Stimulated activated naive B cell treated with anti-CD40 and anti-IgM and Interleukin-4, amounts not matched to agents 10 μg/mL and 1 μg/mL and 100 μg/mL, for 72 hours (primary cell): Measurements from ENCODE around the gene TRIM8.

Source experiments
- ATAC-seq, 2 donors: fragments of 150-1000 bp; cut with Tn5 transposase; replicated peaks; 2 replicates each; pipeline ENCODE4 v1.10.0; 2021; ENCODE audit warnings: moderate library complexity in 1 of 2
- DNase-seq: peaks from one replicate; pipeline ENCODE4 v3.0.0; 2021
- H3K27ac Mint-ChIP-seq: one replicate; pipeline ENCODE4 v1.8.0; 2022; ENCODE audit warnings: mild to moderate bottlenecking, mixed read lengths
- H3K27me3 Mint-ChIP-seq, 2 donors: one replicate each; pipeline ENCODE4 v1.8.0; 2022; ENCODE audit warnings: mixed read lengths in 2 of 2
- H3K36me3 Mint-ChIP-seq, 2 donors: one replicate each; pipeline ENCODE4 v1.8.0; 2022; ENCODE audit warnings: mixed read lengths in 2 of 2, mild to moderate bottlenecking in 1 of 2
- H3K4me1 Mint-ChIP-seq, 2 donors: one replicate each; pipeline ENCODE4 v1.8.0; 2022; ENCODE audit warnings: mixed read lengths in 2 of 2, mild to moderate bottlenecking in 1 of 2
- H3K4me3 Mint-ChIP-seq, 2 donors: one replicate each; pipeline ENCODE4 v1.8.0; 2022; ENCODE audit warnings: mild to moderate bottlenecking in 2 of 2, mixed read lengths in 2 of 2, moderate library complexity in 1 of 2
- H3K9me3 Mint-ChIP-seq, 2 donors: one replicate each; pipeline ENCODE4 v1.8.0; 2022; ENCODE audit warnings: mixed read lengths in 2 of 2, mild to moderate bottlenecking in 1 of 2

The TRIM8 gene

GRCh38 chr10:102647443-102648268 lies 3.4 kb downstream of the TRIM8 start:
- no peak for DNase-seq
- Mint-ChIP-seq H3K27ac (peak overlapping the region; percentile 73), H3K27me3 (no peaks in the 10 kb centered on the region), H3K36me3 (peaks cover 22 to 37% of the 10 kb centered on the region in 2 donors), H3K9me3 (no peaks in the 10 kb centered on the region), H3K4me3 (peak overlapping the region; percentile 89 to 95), H3K4me1 (peaks cover 63 to 75% of the 10 kb centered on the region in 2 donors)
- ATAC-seq: no peak

GRCh38 chr10:102648269-102648888 lies 4.1 kb downstream of the TRIM8 start:
- no peaks in the 10 kb centered on the region for H3K27me3 Mint-ChIP-seq
- peak overlapping the region; percentile 75 to 89 for H3K4me3 Mint-ChIP-seq
- no peaks in the 10 kb centered on the region for H3K9me3 Mint-ChIP-seq
- peaks cover 71 to 82% of the 10 kb centered on the region in 2 donors for H3K4me1 Mint-ChIP-seq
- H3K36me3 Mint-ChIP-seq: peaks cover 30 to 44% of the 10 kb centered on the region in 2 donors
- peak overlapping the region; percentile 42 for H3K27ac Mint-ChIP-seq
- no peak for DNase-seq
- no peak for ATAC-seq

- Mint-ChIP-seq H3K9me3 (no peaks in the 10 kb centered on the region), H3K36me3 (peaks cover 36 to 49% of the 10 kb centered on the region in 2 donors), H3K27ac (peak overlapping the region; percentile 66), H3K27me3 (no peaks in the 10 kb centered on the region), H3K4me1 (peaks cover 74 to 89% of the 10 kb centered on the region in 2 donors), H3K4me3 (peak overlapping the region; percentile 75 to 89)
- DNase-seq (no peak), ATAC-seq (no peak)
Observed at GRCh38 chr10:102648889-102649796, 4.9 kb downstream of the TRIM8 start.

- no peaks in the 10 kb centered on the region for H3K27me3 Mint-ChIP-seq
- DNase-seq (no peak), ATAC-seq (no peak)
- H3K27ac Mint-ChIP-seq: peak overlapping the region; percentile 96
- no peaks in the 10 kb centered on the region for H3K9me3 Mint-ChIP-seq
- peaks cover 43 to 54% of the 10 kb centered on the region in 2 donors for H3K36me3 Mint-ChIP-seq
- peaks cover 77 to 98% of the 10 kb centered on the region in 2 donors for H3K4me1 Mint-ChIP-seq
- peak overlapping the region; percentile 81 to 82 for H3K4me3 Mint-ChIP-seq
Observed at GRCh38 chr10:102649797-102650654, 5.7 kb downstream of the TRIM8 start.

- Mint-ChIP-seq H3K36me3 (peaks cover 43 to 60% of the 10 kb centered on the region in 2 donors), H3K4me3 (peak overlapping the region; percentile 81 to 82), H3K9me3 (no peaks in the 10 kb centered on the region), H3K4me1 (peaks cover 76 to 94% of the 10 kb centered on the region in 2 donors), H3K27ac (peak overlapping the region; percentile 96), H3K27me3 (no peaks in the 10 kb centered on the region)
- no peak for DNase-seq
- ATAC-seq: peak; percentile 15 to 23
Observed at GRCh38 chr10:102650655-102651454, 6.6 kb downstream of the TRIM8 start.

- Mint-ChIP-seq H3K27ac (peak overlapping the region; percentile 96), H3K4me3 (peak overlapping the region; percentile 81 to 82), H3K27me3 (no peaks in the 10 kb centered on the region), H3K36me3 (peaks cover 36 to 60% of the 10 kb centered on the region in 2 donors), H3K4me1 (peaks cover 68 to 86% of the 10 kb centered on the region in 2 donors), H3K9me3 (no peaks in the 10 kb centered on the region)
- peak; percentile 4 to 10 for ATAC-seq
- DNase-seq: no peak
Observed at GRCh38 chr10:102651455-102652169, 7.3 kb downstream of the TRIM8 start.

- H3K4me3 Mint-ChIP-seq: peak overlapping the region; percentile 81 to 82
- H3K27ac Mint-ChIP-seq: peak overlapping the region; percentile 96
- ATAC-seq (peak; percentile 71 to 76), DNase-seq (no peak)
- H3K9me3 Mint-ChIP-seq: no peaks in the 10 kb centered on the region
- peaks cover 40 to 64% of the 10 kb centered on the region in 2 donors for H3K36me3 Mint-ChIP-seq
- H3K27me3 Mint-ChIP-seq: no peaks in the 10 kb centered on the region
- peaks cover 65 to 80% of the 10 kb centered on the region in 2 donors for H3K4me1 Mint-ChIP-seq
Observed at GRCh38 chr10:102652170-102652916, 8.1 kb downstream of the TRIM8 start.

- Mint-ChIP-seq H3K4me3 (peak overlapping the region; percentile 81 to 82), H3K9me3 (no peaks in the 10 kb centered on the region), H3K4me1 (peaks cover 59 to 76% of the 10 kb centered on the region in 2 donors), H3K27me3 (no peaks in the 10 kb centered on the region), H3K36me3 (peaks cover 41 to 64% of the 10 kb centered on the region in 2 donors), H3K27ac (peak overlapping the region; percentile 96)
- DNase-seq (no peak), ATAC-seq (peak in 1 of 2 donors; percentile 8)
Observed at GRCh38 chr10:102653060-102653459, 8.8 kb downstream of the TRIM8 start.

- Mint-ChIP-seq H3K4me1 (peaks cover 45 to 66% of the 10 kb centered on the region in 2 donors), H3K9me3 (no peaks in the 10 kb centered on the region), H3K36me3 (peaks cover 45 to 60% of the 10 kb centered on the region in 2 donors), H3K27me3 (no peaks in the 10 kb centered on the region), H3K4me3 (no peak overlapping the region), H3K27ac (peak overlapping the region; percentile 75)
- no peak for DNase-seq
- no peak for ATAC-seq
Observed at GRCh38 chr10:102654566-102654965, 10.3 kb downstream of the TRIM8 start.

- DNase-seq: no peak
- Mint-ChIP-seq H3K27ac (no peak overlapping the region), H3K4me3 (no peak overlapping the region), H3K4me1 (peaks cover 43 to 62% of the 10 kb centered on the region in 2 donors), H3K9me3 (no peaks in the 10 kb centered on the region), H3K27me3 (no peaks in the 10 kb centered on the region), H3K36me3 (peaks cover 45 to 60% of the 10 kb centered on the region in 2 donors)
- no peak for ATAC-seq
Observed at GRCh38 chr10:102654969-102655368, 10.7 kb downstream of the TRIM8 start.

GRCh38 chr10:102656026-102656425 lies 11.7 kb downstream of the TRIM8 start:
- Mint-ChIP-seq H3K27ac (no peak overlapping the region), H3K9me3 (no peaks in the 10 kb centered on the region), H3K4me3 (no peak overlapping the region), H3K27me3 (no peaks in the 10 kb centered on the region), H3K4me1 (peaks cover 41 to 60% of the 10 kb centered on the region in 2 donors), H3K36me3 (peaks cover 42 to 57% of the 10 kb centered on the region in 2 donors)
- ATAC-seq (no peak), DNase-seq (no peak)
